ENCODE data around the gene PPFIBP1. TPM values are rescaled to one million over a fixed set of nuclear protein-coding genes. Genes with fewer than 3 reads are reported as not detected.

PPFIBP1 gene
- total and polyA plus RNA-seq, 9 of the 15 experiments (the other 6 are each of a cell fraction or from before 2014, with no cell fraction given) = 0.46 to 3.5 (median 1.8) TPM

GRCh38 chr12:27511031-27511722, 12.8 kb upstream of the PPFIBP1 start:
- Histone ChIP-seq H3K9me1 (ENCODE audit: control insufficient read depth, insufficient read depth, low read length) (no peaks in the 10 kb centered on the region), H3K4me1 (replicated peaks in 1 of 2; ENCODE audit: control insufficient read depth in 2 of 2, insufficient read depth in 2 of 2, low read length in 2 of 2) (no peaks in the 10 kb centered on the region), H3K9me3 (replicated peaks; ENCODE audit: control insufficient read depth, insufficient read depth, low read depth, low read length) (no peaks in the 10 kb centered on the region), H3K4me3 (no peak overlapping the region), H3K27me3 (ENCODE audit: control insufficient read depth in 2 of 2, insufficient read depth in 2 of 2, low read length in 2 of 2) (peaks cover 5 to 11% of the 10 kb centered on the region in 2 experiments; a peak in 3 of 5 replicates), H3K9ac (ENCODE audit: insufficient read depth in 1 of 2, low read depth in 2 of 2, low read length in 2 of 2) (no peak overlapping the region), H3K36me3 (ENCODE audit: control insufficient read depth, insufficient read depth, low read length) (no peaks in the 10 kb centered on the region), H2AFZ (ENCODE audit: low read depth, low read length) (no peak overlapping the region), H4K20me1 (replicated peaks; ENCODE audit: control insufficient read depth, insufficient read depth, low read length) (no peaks in the 10 kb centered on the region), H3K4me2 (ENCODE audit: insufficient read depth, low read length) (no peak overlapping the region), H3K79me2 (ENCODE audit: control insufficient read depth, insufficient read depth, low read length) (no peaks in the 10 kb centered on the region), H3K27ac (ENCODE audit: extremely low read depth, low read depth, low read length) (no peak overlapping the region)
- ChIA-PET POLR2A (no interaction called here), CTCF (ENCODE audit: low intra/inter-chr PET ratio) (no interaction called here)
- no TSS peak for BruUV-seq (replicated peaks)
- DNase-seq (ENCODE audit: extremely low read depth in 1 of 4, low spot score in 3 of 4) (no peak), FAIRE-seq (no peak), ATAC-seq (no peak)
- in situ Hi-C loops (cut with MboI) = no loop called here
- 0% methylated on average over 6 of the region's 6 CpGs for WGBS (ENCODE audit: insufficient coverage, low coverage, missing lambda C conversion rate)
- intact Hi-C loops (cut with micrococcal nuclease) = no loop called here
- TF ChIP-seq SP2 (IDR thresholded peaks at IDR 0.05; ENCODE audit: extremely low read depth, low read depth, low read length, poor library complexity, severe bottlenecking) (no peak), FOXK2 (conservative IDR thresholded peaks at IDR 0.05 in 1 of 2, IDR thresholded peaks at IDR 0.05 in 1 of 2; ENCODE audit: low read depth in 2 of 2) (no peak), ZBTB33 (CRISPR knock-in tag; IDR thresholded peaks at IDR 0.05) (no peak), TAF1 (IDR thresholded peaks at IDR 0.05; ENCODE audit: control insufficient read depth, extremely low read depth, insufficient read depth, low read length, severe bottlenecking) (no peak), HDAC1 (IDR thresholded peaks at IDR 0.05) (no peak), MGA (IDR thresholded peaks at IDR 0.05) (no peak), HMG20B (CRISPR knock-in tag; IDR thresholded peaks at IDR 0.05) (no peak), ZC3H11A (IDR thresholded peaks at IDR 0.05; ENCODE audit: low read depth, low read length) (no peak)

Measured in K562 (cell line).